ENCODE results near the gene LGI1.

Gene LGI1

GRCh38 chr10:93766918-93767317 is 9.2 kb downstream of the LGI1 start:
- Histone ChIP-seq H3K79me2 (ENCODE audit: control insufficient read depth, insufficient read depth, low read length) (no peaks in the 10 kb centered on the region), H3K56ac (ENCODE audit: low read length) (no peak overlapping the region), H3K9ac (ENCODE audit: low read length) (no peak overlapping the region), H3K4ac (ENCODE audit: low read depth, low read length) (no peak overlapping the region), H4K8ac (ENCODE audit: low read depth, low read length) (no peak overlapping the region), H3K27me3 (ENCODE audit: insufficient read depth, low read length, poor library complexity) (no peaks in the 10 kb centered on the region), H3K4me3 (ENCODE audit: low read length) (no peak overlapping the region), H2BK5ac (ENCODE audit: low read length) (no peak overlapping the region), H2AK5ac (ENCODE audit: low read length) (no peak overlapping the region), H3K79me1 (ENCODE audit: low read length) (no peaks in the 10 kb centered on the region), H3K36me3 (ENCODE audit: control insufficient read depth, insufficient read depth, low read length) (no peaks in the 10 kb centered on the region), H3K4me2 (ENCODE audit: low read length) (no peak overlapping the region), H3K23ac (ENCODE audit: low read length) (no peak overlapping the region), H3K4me1 (ENCODE audit: control insufficient read depth, low read depth, low read length) (peaks cover 2% of the 10 kb centered on the region), H3K18ac (ENCODE audit: low read length) (no peak overlapping the region), H2BK120ac (ENCODE audit: low read depth, low read length) (no peak overlapping the region), H3K27ac (ENCODE audit: low read depth, low read length) (no peak overlapping the region), H2BK15ac (replicated peaks; ENCODE audit: low read depth) (no peak overlapping the region), H4K5ac (ENCODE audit: low read length) (no peak overlapping the region)
- no CpG with 5 or more reads among the region's 2 CpGs for WGBS (ENCODE audit: extremely low coverage, insufficient coverage, low lambda C conversion rate)
- DNase-seq = no peak

GRCh38 chr10:93767724-93768399 is 10.1 kb downstream of the LGI1 start:
- H4K5ac ChIP-seq (ENCODE audit: low read length) = no peak overlapping the region
- no peaks in the 10 kb centered on the region for H3K79me1 ChIP-seq (ENCODE audit: low read length)
- H3K36me3 ChIP-seq (ENCODE audit: control insufficient read depth, insufficient read depth, low read length) = no peaks in the 10 kb centered on the region
- peak overlapping the region; percentile 13 for H3K18ac ChIP-seq (ENCODE audit: low read length)
- no peaks in the 10 kb centered on the region for H3K79me2 ChIP-seq (ENCODE audit: control insufficient read depth, insufficient read depth, low read length)
- no peak overlapping the region for H3K27ac ChIP-seq (ENCODE audit: low read depth, low read length)
- no peak overlapping the region for H2BK15ac ChIP-seq (replicated peaks; ENCODE audit: low read depth)
- no peak overlapping the region for H3K56ac ChIP-seq (ENCODE audit: low read length)
- no peak overlapping the region for H3K4me3 ChIP-seq (ENCODE audit: low read length)
- H3K27me3 ChIP-seq (ENCODE audit: insufficient read depth, low read length, poor library complexity) = no peaks in the 10 kb centered on the region
- no peak for DNase-seq
- H3K4me2 ChIP-seq (ENCODE audit: low read length) = no peak overlapping the region
- H3K23ac ChIP-seq (ENCODE audit: low read length) = no peak overlapping the region
- peaks cover 2% of the 10 kb centered on the region for H3K4me1 ChIP-seq (ENCODE audit: control insufficient read depth, low read depth, low read length)
- H3K9ac ChIP-seq (ENCODE audit: low read length) = no peak overlapping the region
- no CpG with 5 or more reads among the region's 5 CpGs for WGBS (ENCODE audit: extremely low coverage, insufficient coverage, low lambda C conversion rate)
- no peak overlapping the region for H3K4ac ChIP-seq (ENCODE audit: low read depth, low read length)
- H2AK5ac ChIP-seq (ENCODE audit: low read length) = no peak overlapping the region
- H2BK5ac ChIP-seq (ENCODE audit: low read length) = no peak overlapping the region
- no peak overlapping the region for H2BK120ac ChIP-seq (ENCODE audit: low read depth, low read length)
- H4K8ac ChIP-seq (ENCODE audit: low read depth, low read length) = no peak overlapping the region

- Histone ChIP-seq H3K4ac (ENCODE audit: low read depth, low read length) (no peak overlapping the region), H3K56ac (ENCODE audit: low read length) (no peak overlapping the region), H3K27ac (ENCODE audit: low read depth, low read length) (no peak overlapping the region), H3K18ac (ENCODE audit: low read length) (no peak overlapping the region), H3K79me2 (ENCODE audit: control insufficient read depth, insufficient read depth, low read length) (no peaks in the 10 kb centered on the region), H3K23ac (ENCODE audit: low read length) (no peak overlapping the region), H2BK120ac (ENCODE audit: low read depth, low read length) (no peak overlapping the region), H3K4me3 (ENCODE audit: low read length) (no peak overlapping the region), H3K79me1 (ENCODE audit: low read length) (no peaks in the 10 kb centered on the region), H2BK5ac (ENCODE audit: low read length) (no peak overlapping the region), H3K4me2 (ENCODE audit: low read length) (no peak overlapping the region), H2AK5ac (ENCODE audit: low read length) (no peak overlapping the region), H4K8ac (ENCODE audit: low read depth, low read length) (no peak overlapping the region), H2BK15ac (replicated peaks; ENCODE audit: low read depth) (no peak overlapping the region), H3K9ac (ENCODE audit: low read length) (no peak overlapping the region), H3K27me3 (ENCODE audit: insufficient read depth, low read length, poor library complexity) (no peaks in the 10 kb centered on the region), H3K36me3 (ENCODE audit: control insufficient read depth, insufficient read depth, low read length) (no peaks in the 10 kb centered on the region), H3K4me1 (ENCODE audit: control insufficient read depth, low read depth, low read length) (peaks cover 2% of the 10 kb centered on the region), H4K5ac (ENCODE audit: low read length) (no peak overlapping the region)
- no peak for DNase-seq
Observed at GRCh38 chr10:93768892-93769291, 11.2 kb downstream of the LGI1 start.

DNA sequence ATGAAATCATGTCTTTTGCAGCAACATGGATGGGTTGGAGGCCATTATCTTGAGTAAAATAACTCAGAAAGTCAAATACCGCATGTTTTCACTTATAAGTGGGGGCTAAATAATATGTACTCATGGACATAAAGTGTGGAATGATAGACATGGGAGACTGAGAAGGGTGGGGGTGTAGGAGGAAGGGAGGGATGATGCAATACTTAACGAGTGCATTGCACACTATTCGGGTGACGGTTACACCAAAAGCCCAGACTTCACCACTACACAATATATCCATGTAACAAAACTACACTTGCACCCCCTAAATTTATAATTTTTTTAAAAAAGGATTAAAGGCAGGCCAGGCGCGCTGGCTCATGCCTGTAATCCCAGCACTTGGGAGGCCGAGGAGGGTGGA is 13.6 kb downstream of the LGI1 start:
- Histone ChIP-seq H3K9ac (ENCODE audit: low read length) (no peak overlapping the region), H3K36me3 (ENCODE audit: control insufficient read depth, insufficient read depth, low read length) (no peaks in the 10 kb centered on the region), H4K5ac (ENCODE audit: low read length) (no peak overlapping the region), H2BK15ac (replicated peaks; ENCODE audit: low read depth) (no peak overlapping the region), H2BK120ac (ENCODE audit: low read depth, low read length) (no peak overlapping the region), H3K4me1 (ENCODE audit: control insufficient read depth, low read depth, low read length) (peaks cover 2% of the 10 kb centered on the region), H4K8ac (ENCODE audit: low read depth, low read length) (no peak overlapping the region), H2BK5ac (ENCODE audit: low read length) (no peak overlapping the region), H3K4me3 (ENCODE audit: low read length) (no peak overlapping the region), H3K79me1 (ENCODE audit: low read length) (no peaks in the 10 kb centered on the region), H3K4ac (ENCODE audit: low read depth, low read length) (no peak overlapping the region), H3K4me2 (ENCODE audit: low read length) (no peak overlapping the region), H3K27ac (ENCODE audit: low read depth, low read length) (no peak overlapping the region), H2AK5ac (ENCODE audit: low read length) (no peak overlapping the region), H3K56ac (ENCODE audit: low read length) (no peak overlapping the region), H3K27me3 (ENCODE audit: insufficient read depth, low read length, poor library complexity) (no peaks in the 10 kb centered on the region), H3K18ac (ENCODE audit: low read length) (no peak overlapping the region), H3K79me2 (ENCODE audit: control insufficient read depth, insufficient read depth, low read length) (no peaks in the 10 kb centered on the region), H3K23ac (ENCODE audit: low read length) (no peak overlapping the region)
- no CpG with 5 or more reads among the region's 7 CpGs for WGBS (ENCODE audit: extremely low coverage, insufficient coverage, low lambda C conversion rate)
- no peak for DNase-seq

DNA sequence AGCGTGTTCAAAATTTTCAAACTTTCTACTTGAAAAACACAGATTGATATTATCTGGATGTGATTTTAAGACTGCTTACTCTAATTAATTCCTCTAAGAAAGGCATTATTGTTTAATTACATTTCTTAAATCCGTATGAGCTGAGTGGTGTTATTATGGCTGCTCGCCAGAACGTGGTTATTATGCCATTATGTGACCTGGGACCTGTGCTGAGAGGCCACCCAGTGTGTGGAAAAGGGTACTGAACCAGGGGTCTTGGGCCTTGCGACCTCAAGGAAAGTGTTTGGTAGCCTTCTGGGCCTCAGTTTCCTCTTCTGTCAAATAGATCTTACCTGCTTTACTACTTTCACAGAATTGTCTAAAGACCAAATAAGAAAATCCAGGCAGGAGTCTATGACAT is 15.4 kb downstream of the LGI1 start:
- no peaks in the 10 kb centered on the region for H3K27me3 ChIP-seq (ENCODE audit: insufficient read depth, low read length, poor library complexity)
- no peak overlapping the region for H3K56ac ChIP-seq (ENCODE audit: low read length)
- WGBS (ENCODE audit: extremely low coverage, insufficient coverage, low lambda C conversion rate) = no CpG with 5 or more reads among the region's 5 CpGs
- H2AK5ac ChIP-seq (ENCODE audit: low read length) = no peak overlapping the region
- H3K4me3 ChIP-seq (ENCODE audit: low read length) = no peak overlapping the region
- H2BK5ac ChIP-seq (ENCODE audit: low read length) = no peak overlapping the region
- H3K4me1 ChIP-seq (ENCODE audit: control insufficient read depth, low read depth, low read length) = peaks cover 6% of the 10 kb centered on the region
- no peak overlapping the region for H3K23ac ChIP-seq (ENCODE audit: low read length)
- no peak overlapping the region for H3K4me2 ChIP-seq (ENCODE audit: low read length)
- DNase-seq = no peak
- H2BK120ac ChIP-seq (ENCODE audit: low read depth, low read length) = no peak overlapping the region
- H3K79me2 ChIP-seq (ENCODE audit: control insufficient read depth, insufficient read depth, low read length) = no peaks in the 10 kb centered on the region
- H3K18ac ChIP-seq (ENCODE audit: low read length) = no peak overlapping the region
- H2BK15ac ChIP-seq (replicated peaks; ENCODE audit: low read depth) = no peak overlapping the region
- H3K9ac ChIP-seq (ENCODE audit: low read length) = no peak overlapping the region
- no peak overlapping the region for H3K27ac ChIP-seq (ENCODE audit: low read depth, low read length)
- H3K36me3 ChIP-seq (ENCODE audit: control insufficient read depth, insufficient read depth, low read length) = no peaks in the 10 kb centered on the region
- no peak overlapping the region for H4K8ac ChIP-seq (ENCODE audit: low read depth, low read length)
- H4K5ac ChIP-seq (ENCODE audit: low read length) = no peak overlapping the region
- H3K4ac ChIP-seq (ENCODE audit: low read depth, low read length) = no peak overlapping the region
- no peaks in the 10 kb centered on the region for H3K79me1 ChIP-seq (ENCODE audit: low read length)

DNA sequence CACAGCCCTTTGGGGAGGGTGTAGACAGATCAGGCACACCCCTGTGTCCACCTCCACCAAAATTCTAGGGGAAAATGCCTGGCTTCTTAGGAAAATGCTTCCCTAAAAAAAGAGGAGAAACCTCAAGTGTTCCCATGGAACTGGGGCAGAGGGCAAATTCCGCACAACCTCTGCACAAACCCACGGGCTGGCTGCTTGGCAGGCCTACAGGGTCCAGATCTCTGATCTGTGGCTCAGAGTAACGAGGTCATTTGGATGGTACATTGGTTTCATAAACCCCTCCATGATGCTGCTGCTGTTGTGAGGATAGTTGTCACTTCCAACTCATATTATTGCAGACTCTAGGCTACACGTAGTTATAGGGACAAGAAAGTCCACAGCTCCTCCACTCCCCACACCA is 16.0 kb downstream of the LGI1 start:
- Histone ChIP-seq H4K5ac (ENCODE audit: low read length) (no peak overlapping the region), H3K4me1 (ENCODE audit: control insufficient read depth, low read depth, low read length) (peaks cover 6% of the 10 kb centered on the region), H2BK120ac (ENCODE audit: low read depth, low read length) (no peak overlapping the region), H3K23ac (ENCODE audit: low read length) (no peak overlapping the region), H2AK5ac (ENCODE audit: low read length) (no peak overlapping the region), H3K36me3 (ENCODE audit: control insufficient read depth, insufficient read depth, low read length) (no peaks in the 10 kb centered on the region), H3K79me1 (ENCODE audit: low read length) (no peaks in the 10 kb centered on the region), H4K8ac (ENCODE audit: low read depth, low read length) (no peak overlapping the region), H3K27ac (ENCODE audit: low read depth, low read length) (no peak overlapping the region), H3K4me3 (ENCODE audit: low read length) (no peak overlapping the region), H3K4ac (ENCODE audit: low read depth, low read length) (no peak overlapping the region), H2BK5ac (ENCODE audit: low read length) (no peak overlapping the region), H3K79me2 (ENCODE audit: control insufficient read depth, insufficient read depth, low read length) (no peaks in the 10 kb centered on the region), H3K9ac (ENCODE audit: low read length) (no peak overlapping the region), H3K56ac (ENCODE audit: low read length) (no peak overlapping the region), H3K4me2 (ENCODE audit: low read length) (no peak overlapping the region), H3K18ac (ENCODE audit: low read length) (no peak overlapping the region), H3K27me3 (ENCODE audit: insufficient read depth, low read length, poor library complexity) (no peaks in the 10 kb centered on the region), H2BK15ac (replicated peaks; ENCODE audit: low read depth) (no peak overlapping the region)
- DNase-seq = no peak
- WGBS (ENCODE audit: extremely low coverage, insufficient coverage, low lambda C conversion rate) = no CpG with 5 or more reads among the region's 4 CpGs
